AG09309 (cell line): ENCODE measurements around the gene RNF212.

Experiments
- DNase-seq: peaks from one replicate; pipeline ENCODE4 v3.0.0-alpha.2; 2010; ENCODE audit warnings: low read depth
- H3K4me3 ChIP-seq: 2 replicates; pipeline ENCODE4 v1.5.1; 2011; ENCODE audit warnings: mild to moderate bottlenecking, low read depth, low read length, moderate library complexity; ENCODE audit not compliant: control insufficient read depth
- TF ChIP-seq, protein P1 (sequence below): IDR thresholded peaks from 2 replicates; pipeline ENCODE4 v1.5.1; 2011; ENCODE audit warnings: mild to moderate bottlenecking, low read depth, low read length, inconsistent platforms; ENCODE audit not compliant: insufficient read depth, control insufficient read depth; ENCODE audit errors: missing control alignments

Gene RNF212

DNA sequence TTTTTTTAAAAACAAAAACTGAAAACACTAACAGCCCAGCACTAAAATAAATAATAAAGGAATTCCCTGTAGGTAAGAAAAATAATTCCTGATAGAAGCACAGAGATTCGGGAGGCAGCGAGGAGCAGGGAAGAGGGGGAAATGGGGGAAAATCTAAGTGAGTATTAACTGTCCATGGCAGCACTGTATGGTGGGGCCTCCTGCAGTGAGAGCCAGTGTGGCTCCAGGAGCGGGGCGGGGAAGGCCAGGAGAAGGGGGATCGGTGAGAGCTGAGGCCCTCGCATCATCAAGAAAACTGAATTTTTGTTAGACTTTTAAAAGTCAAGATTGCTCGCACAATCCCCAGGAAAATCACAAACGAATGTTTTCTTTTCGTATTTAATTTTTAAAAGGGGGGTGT, 14.1 kb downstream of the RNF212 start:
- no peak for DNase-seq
- H3K4me3 ChIP-seq: no peak overlapping the region
- TF ChIP-seq, protein P1, sequence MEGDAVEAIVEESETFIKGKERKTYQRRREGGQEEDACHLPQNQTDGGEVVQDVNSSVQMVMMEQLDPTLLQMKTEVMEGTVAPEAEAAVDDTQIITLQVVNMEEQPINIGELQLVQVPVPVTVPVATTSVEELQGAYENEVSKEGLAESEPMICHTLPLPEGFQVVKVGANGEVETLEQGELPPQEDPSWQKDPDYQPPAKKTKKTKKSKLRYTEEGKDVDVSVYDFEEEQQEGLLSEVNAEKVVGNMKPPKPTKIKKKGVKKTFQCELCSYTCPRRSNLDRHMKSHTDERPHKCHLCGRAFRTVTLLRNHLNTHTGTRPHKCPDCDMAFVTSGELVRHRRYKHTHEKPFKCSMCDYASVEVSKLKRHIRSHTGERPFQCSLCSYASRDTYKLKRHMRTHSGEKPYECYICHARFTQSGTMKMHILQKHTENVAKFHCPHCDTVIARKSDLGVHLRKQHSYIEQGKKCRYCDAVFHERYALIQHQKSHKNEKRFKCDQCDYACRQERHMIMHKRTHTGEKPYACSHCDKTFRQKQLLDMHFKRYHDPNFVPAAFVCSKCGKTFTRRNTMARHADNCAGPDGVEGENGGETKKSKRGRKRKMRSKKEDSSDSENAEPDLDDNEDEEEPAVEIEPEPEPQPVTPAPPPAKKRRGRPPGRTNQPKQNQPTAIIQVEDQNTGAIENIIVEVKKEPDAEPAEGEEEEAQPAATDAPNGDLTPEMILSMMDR: no peak

DNA sequence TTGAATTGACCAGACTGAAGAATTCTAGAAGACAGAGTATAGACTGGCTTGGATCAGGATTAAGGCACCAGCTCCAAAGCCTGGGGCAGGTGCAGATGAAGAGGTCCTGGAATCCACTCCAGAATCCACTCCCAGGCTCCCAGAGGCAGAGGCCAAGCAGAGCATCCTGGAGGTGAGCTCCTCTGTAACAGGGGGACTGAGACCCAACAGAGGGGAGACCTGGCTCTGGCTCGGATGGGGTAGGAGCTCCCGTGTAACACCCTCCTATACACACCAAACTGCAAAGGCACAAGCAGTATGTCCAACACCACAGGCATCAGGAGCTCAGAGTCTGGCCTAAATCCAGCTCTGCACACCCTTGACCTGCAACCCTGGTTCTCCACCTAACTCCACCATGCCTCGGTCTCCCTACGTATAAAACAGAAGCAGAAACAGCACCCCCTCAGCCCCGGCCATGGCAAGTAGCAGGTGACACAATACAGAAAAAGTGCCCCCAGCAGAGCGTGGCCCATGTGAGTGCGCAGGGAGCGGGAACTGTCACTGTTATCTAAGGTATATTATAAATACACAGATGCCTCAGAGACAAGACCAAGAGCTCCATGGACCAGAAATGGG, 14.9 kb downstream of the RNF212 start:
- DNase-seq: no peak
- no peak overlapping the region for H3K4me3 ChIP-seq
- TF ChIP-seq, protein P1: no peak

- TF ChIP-seq, protein P1: no peak
- no peak for DNase-seq
Observed at GRCh38 chr4:1097553-1097952, 15.8 kb downstream of the RNF212 start.

GRCh38 chr4:1096841-1097240, 16.5 kb downstream of the RNF212 start:
- DNase-seq: no peak
- H3K4me3 ChIP-seq: no peak overlapping the region
- TF ChIP-seq, protein P1: no peak

More at GRCh38 chr4:1097553-1097952, 15.8 kb downstream of the RNF212 start:
- no peak overlapping the region for H3K4me3 ChIP-seq

DNA sequence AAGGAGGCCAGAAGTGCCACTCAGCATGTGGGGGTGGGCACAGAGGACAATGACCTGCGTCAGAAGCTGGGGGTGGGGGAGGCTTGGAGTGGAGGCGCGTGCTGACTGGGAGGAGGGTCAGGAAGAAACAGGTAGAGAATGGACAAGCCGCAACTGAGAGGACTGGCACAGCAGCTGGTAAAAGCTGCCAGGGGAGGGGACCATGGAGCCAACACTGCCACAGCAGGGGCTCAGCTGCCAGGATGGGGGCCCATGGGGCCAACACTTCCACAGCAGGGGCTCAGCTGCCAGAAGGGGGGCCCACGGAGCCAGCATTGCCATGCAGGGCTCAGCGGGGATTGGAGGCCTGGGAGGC, 19.1 kb downstream of the RNF212 start:
- TF ChIP-seq, protein P1: no peak
- DNase-seq: no peak
- H3K4me3 ChIP-seq: no peak overlapping the region

GRCh38 chr4:1093391-1094335, 19.7 kb downstream of the RNF212 start:
- no peak overlapping the region for H3K4me3 ChIP-seq
- TF ChIP-seq, protein P1: no peak
- no peak for DNase-seq
